K562 (cell line): ENCODE data around the gene HOXB6. TPM values are rescaled to one million over a fixed set of nuclear protein-coding genes. Genes with fewer than 3 reads are reported as not detected.

Experiments
- BRD4 ChIP-seq: fragments of 200-600 bp; sonication (generic); IDR thresholded peaks from 2 replicates; pipeline ENCODE4 v1.6.1; 2017; ENCODE audit warnings: inconsistent platforms
- CHD4 ChIP-seq: fragments of 200-600 bp; sonication (generic); IDR thresholded peaks from 3 replicates; pipeline ENCODE4 v1.6.1; 2012; ENCODE audit warnings: low read depth, mild to moderate bottlenecking, mixed read lengths, low read length, inconsistent platforms; ENCODE audit not compliant: insufficient read depth, insufficient replicate concordance, poor library complexity, severe bottlenecking
- PPARD ChIP-seq: fragments of 250-450 bp; sonication (Bioruptor Pico); IDR thresholded peaks from 2 replicates; pipeline ENCODE4 v1.8.0; 2022; ENCODE audit warnings: inconsistent platforms, mild to moderate bottlenecking, moderate library complexity
- ZNF253 ChIP-seq: fragments of 250-450 bp; sonication (Bioruptor Pico); conservative IDR thresholded peaks from 2 replicates; pipeline ENCODE4 v1.6.1; 2021; ENCODE audit warnings: mild to moderate bottlenecking
- polyA plus RNA-seq, 8 experiments: library from polyadenylated mRNA; depleted of rRNA in 4 of 8; stranded (reverse) in 5 of 8; unstranded in 3 of 8; fragments of >200 nt; fragmentation: Nextera tagmentation in 2 of 8; fragmentation: Illumina TruSeq in 1 of 8; extraction: Ambion mirVana in 2 of 8; extraction: Trizol in 1 of 8; gene quantifications; 2 replicates each; pipeline versions ENCODE4 v1.2.1 to v1.2.3, GENCODE V29; 2011 to 2014; ENCODE audit warnings: inconsistent platforms in 1 of 8, missing spikeins in 1 of 8
- total RNA-seq, 7 experiments: library from RNA; depleted of rRNA in 6 of 7; stranded (reverse); fragments of >200 nt in 6 of 7; fragmentation: Illumina TruSeq in 2 of 7; extraction: Trizol in 2 of 7; gene quantifications; 2 replicates each; pipeline versions ENCODE4 v1.2.1 to v1.2.3, GENCODE V29; 2011 to 2021; ENCODE audit warnings: low replicate concordance in 1 of 7
- TF ChIP-seq, protein P1 (sequence below): fragments of 200-600 bp; sonication (generic); IDR thresholded peaks from one replicate; pipeline ENCODE4 v1.6.1; 2012; ENCODE audit warnings: mild to moderate bottlenecking, low read depth, low read length, inconsistent platforms

The HOXB6 gene
- total and polyA plus RNA-seq, 9 of the 15 experiments (the other 6 are each of a cell fraction or from before 2014, with no cell fraction given) = 1.2 to 14.8 (median 4.9) TPM

DNA sequence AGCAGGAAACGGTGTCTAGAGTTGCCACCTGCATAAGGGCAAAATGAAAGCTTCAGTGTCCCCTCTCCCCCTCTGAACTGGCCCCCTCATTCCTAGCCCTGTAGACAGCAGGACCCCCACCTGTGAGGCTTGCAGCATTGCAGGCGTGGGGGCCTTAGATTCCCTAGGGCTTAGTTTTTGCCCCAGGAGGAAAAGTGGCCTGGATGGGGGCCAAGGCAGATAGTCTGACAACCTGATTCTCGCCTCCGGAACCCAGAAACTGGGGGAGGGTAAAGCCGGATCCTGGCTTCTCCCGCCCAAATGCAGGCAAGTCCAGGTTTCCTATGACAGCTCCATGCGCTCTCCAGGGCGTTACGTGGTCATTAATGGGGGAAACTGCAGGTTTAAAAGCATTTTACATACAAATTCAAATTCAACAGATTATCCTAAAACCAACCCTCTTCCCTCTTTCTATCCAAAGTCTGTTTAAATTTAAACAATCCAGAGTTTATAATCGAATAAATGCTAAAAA is 678 bp upstream of the HOXB6 start (continued):
- TF ChIP-seq, protein P1, sequence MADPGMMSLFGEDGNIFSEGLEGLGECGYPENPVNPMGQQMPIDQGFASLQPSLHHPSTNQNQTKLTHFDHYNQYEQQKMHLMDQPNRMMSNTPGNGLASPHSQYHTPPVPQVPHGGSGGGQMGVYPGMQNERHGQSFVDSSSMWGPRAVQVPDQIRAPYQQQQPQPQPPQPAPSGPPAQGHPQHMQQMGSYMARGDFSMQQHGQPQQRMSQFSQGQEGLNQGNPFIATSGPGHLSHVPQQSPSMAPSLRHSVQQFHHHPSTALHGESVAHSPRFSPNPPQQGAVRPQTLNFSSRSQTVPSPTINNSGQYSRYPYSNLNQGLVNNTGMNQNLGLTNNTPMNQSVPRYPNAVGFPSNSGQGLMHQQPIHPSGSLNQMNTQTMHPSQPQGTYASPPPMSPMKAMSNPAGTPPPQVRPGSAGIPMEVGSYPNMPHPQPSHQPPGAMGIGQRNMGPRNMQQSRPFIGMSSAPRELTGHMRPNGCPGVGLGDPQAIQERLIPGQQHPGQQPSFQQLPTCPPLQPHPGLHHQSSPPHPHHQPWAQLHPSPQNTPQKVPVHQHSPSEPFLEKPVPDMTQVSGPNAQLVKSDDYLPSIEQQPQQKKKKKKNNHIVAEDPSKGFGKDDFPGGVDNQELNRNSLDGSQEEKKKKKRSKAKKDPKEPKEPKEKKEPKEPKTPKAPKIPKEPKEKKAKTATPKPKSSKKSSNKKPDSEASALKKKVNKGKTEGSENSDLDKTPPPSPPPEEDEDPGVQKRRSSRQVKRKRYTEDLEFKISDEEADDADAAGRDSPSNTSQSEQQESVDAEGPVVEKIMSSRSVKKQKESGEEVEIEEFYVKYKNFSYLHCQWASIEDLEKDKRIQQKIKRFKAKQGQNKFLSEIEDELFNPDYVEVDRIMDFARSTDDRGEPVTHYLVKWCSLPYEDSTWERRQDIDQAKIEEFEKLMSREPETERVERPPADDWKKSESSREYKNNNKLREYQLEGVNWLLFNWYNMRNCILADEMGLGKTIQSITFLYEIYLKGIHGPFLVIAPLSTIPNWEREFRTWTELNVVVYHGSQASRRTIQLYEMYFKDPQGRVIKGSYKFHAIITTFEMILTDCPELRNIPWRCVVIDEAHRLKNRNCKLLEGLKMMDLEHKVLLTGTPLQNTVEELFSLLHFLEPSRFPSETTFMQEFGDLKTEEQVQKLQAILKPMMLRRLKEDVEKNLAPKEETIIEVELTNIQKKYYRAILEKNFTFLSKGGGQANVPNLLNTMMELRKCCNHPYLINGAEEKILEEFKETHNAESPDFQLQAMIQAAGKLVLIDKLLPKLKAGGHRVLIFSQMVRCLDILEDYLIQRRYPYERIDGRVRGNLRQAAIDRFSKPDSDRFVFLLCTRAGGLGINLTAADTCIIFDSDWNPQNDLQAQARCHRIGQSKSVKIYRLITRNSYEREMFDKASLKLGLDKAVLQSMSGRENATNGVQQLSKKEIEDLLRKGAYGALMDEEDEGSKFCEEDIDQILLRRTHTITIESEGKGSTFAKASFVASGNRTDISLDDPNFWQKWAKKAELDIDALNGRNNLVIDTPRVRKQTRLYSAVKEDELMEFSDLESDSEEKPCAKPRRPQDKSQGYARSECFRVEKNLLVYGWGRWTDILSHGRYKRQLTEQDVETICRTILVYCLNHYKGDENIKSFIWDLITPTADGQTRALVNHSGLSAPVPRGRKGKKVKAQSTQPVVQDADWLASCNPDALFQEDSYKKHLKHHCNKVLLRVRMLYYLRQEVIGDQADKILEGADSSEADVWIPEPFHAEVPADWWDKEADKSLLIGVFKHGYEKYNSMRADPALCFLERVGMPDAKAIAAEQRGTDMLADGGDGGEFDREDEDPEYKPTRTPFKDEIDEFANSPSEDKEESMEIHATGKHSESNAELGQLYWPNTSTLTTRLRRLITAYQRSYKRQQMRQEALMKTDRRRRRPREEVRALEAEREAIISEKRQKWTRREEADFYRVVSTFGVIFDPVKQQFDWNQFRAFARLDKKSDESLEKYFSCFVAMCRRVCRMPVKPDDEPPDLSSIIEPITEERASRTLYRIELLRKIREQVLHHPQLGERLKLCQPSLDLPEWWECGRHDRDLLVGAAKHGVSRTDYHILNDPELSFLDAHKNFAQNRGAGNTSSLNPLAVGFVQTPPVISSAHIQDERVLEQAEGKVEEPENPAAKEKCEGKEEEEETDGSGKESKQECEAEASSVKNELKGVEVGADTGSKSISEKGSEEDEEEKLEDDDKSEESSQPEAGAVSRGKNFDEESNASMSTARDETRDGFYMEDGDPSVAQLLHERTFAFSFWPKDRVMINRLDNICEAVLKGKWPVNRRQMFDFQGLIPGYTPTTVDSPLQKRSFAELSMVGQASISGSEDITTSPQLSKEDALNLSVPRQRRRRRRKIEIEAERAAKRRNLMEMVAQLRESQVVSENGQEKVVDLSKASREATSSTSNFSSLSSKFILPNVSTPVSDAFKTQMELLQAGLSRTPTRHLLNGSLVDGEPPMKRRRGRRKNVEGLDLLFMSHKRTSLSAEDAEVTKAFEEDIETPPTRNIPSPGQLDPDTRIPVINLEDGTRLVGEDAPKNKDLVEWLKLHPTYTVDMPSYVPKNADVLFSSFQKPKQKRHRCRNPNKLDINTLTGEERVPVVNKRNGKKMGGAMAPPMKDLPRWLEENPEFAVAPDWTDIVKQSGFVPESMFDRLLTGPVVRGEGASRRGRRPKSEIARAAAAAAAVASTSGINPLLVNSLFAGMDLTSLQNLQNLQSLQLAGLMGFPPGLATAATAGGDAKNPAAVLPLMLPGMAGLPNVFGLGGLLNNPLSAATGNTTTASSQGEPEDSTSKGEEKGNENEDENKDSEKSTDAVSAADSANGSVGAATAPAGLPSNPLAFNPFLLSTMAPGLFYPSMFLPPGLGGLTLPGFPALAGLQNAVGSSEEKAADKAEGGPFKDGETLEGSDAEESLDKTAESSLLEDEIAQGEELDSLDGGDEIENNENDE = no peak
- TF ChIP-seq BRD4 (no peak), PPARD (CRISPR knock-in tag) (no peak), CHD4 (no peak), ZNF253 (CRISPR knock-in tag) (no peak)
